Kidney epithelial cell (primary cell): ENCODE measurements around the gene LPIN1. TPM values are rescaled to one million over a fixed set of nuclear protein-coding genes. Genes with fewer than 3 reads are reported as not detected.
"Not testable (repeated sequence)": the region's sequence is repeated elsewhere in the genome, so short reads cannot be mapped to it uniquely, and the experiment has no call there.

ENCODE experiments used
- DNase-seq: peaks from one replicate; pipeline ENCODE4 v3.0.0-alpha.2; 2010; ENCODE audit warnings: low read depth
- H3K27me3 ChIP-seq: 2 replicates; pipeline ENCODE4 v1.6.0; 2011; ENCODE audit warnings: low read length; ENCODE audit not compliant: control insufficient read depth, insufficient read depth
- H3K36me3 ChIP-seq: 2 replicates; pipeline ENCODE4 v1.5.1; 2011; ENCODE audit warnings: low read length; ENCODE audit not compliant: control insufficient read depth, insufficient read depth
- H3K4me3 ChIP-seq: 2 replicates; pipeline ENCODE4 v1.5.1; 2011; ENCODE audit warnings: low read depth, mild to moderate bottlenecking, control low read depth, low read length
- total RNA-seq: library from RNA; depleted of rRNA; stranded (reverse); fragments of >200 nt; gene quantifications from 2 replicates; pipeline ENCODE4 v1.2.3, GENCODE V29; 2015
- TF ChIP-seq, protein P1 (sequence below): IDR thresholded peaks from 2 replicates; pipeline ENCODE4 v1.5.1; 2011; ENCODE audit warnings: mild to moderate bottlenecking, moderate library complexity, low read length, control low read depth, inconsistent platforms; ENCODE audit not compliant: insufficient read depth, poor library complexity, severe bottlenecking

The LPIN1 gene
- total RNA-seq, 1 donor from 2014 or later: 23.6 TPM

DNA sequence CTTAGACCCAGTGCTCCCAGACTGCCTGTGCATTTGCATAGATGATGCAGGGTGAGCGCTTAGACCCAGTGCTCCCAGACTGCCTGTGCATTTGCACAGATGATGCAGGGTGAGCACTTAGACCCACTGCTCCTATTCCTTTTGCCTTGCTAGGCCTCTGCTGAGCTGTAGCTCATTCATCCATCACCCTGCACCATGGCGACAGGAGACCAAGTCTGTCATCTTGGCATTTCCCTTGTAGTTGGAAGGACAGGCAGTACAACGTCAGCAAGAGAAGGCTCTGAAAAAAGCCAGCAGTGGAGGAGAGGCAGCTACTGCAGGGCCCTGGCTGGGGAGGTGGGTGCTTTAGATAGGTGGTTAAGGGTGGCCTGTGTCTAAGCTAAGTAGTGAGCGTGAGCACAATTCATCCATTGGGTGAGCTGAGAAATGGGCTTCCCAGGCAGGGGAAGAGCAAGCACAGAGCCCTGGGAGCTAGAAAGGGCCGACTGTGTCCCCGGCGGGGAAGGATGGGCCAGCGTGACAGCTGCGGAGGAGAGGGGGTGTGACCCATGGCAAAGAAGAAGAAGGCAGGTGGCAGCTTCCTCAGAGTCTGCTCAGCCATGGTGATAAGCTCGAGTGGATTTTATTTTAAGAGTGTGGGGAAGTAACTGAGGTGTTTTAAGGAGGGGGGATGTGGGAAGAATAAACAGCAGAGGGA lies 108.8 kb downstream of the LPIN1 start:
- H3K27me3 ChIP-seq: peaks cover 6% of the 10 kb centered on the region
- no peak for DNase-seq
- H3K4me3 ChIP-seq: no peak overlapping the region
- TF ChIP-seq, protein P1, sequence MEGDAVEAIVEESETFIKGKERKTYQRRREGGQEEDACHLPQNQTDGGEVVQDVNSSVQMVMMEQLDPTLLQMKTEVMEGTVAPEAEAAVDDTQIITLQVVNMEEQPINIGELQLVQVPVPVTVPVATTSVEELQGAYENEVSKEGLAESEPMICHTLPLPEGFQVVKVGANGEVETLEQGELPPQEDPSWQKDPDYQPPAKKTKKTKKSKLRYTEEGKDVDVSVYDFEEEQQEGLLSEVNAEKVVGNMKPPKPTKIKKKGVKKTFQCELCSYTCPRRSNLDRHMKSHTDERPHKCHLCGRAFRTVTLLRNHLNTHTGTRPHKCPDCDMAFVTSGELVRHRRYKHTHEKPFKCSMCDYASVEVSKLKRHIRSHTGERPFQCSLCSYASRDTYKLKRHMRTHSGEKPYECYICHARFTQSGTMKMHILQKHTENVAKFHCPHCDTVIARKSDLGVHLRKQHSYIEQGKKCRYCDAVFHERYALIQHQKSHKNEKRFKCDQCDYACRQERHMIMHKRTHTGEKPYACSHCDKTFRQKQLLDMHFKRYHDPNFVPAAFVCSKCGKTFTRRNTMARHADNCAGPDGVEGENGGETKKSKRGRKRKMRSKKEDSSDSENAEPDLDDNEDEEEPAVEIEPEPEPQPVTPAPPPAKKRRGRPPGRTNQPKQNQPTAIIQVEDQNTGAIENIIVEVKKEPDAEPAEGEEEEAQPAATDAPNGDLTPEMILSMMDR: no peak
- no peaks in the 10 kb centered on the region for H3K36me3 ChIP-seq

DNA sequence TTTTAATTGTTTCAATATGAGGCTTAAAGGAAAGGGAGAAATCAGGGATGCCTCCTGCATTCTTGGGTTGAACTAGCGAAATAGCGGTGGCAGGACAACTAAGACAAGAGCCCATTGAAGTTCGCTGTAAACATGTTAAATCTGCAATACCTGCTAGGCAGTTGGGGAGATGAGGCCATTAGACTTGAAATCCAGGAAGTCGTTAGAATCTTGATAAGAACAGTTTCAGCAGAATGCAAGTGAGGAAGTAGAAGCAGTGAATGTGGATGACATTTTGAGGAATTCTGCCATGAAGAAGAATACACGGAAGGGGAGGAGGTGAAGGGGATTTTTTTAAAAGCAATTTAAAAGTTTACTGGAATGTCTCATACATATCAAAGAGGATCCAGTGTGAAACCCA lies 109.7 kb downstream of the LPIN1 start:
- TF ChIP-seq, protein P1: no peak
- DNase-seq: no peak
- no peak overlapping the region for H3K4me3 ChIP-seq
- H3K27me3 ChIP-seq: peaks cover 6% of the 10 kb centered on the region
- H3K36me3 ChIP-seq: no peaks in the 10 kb centered on the region

DNA sequence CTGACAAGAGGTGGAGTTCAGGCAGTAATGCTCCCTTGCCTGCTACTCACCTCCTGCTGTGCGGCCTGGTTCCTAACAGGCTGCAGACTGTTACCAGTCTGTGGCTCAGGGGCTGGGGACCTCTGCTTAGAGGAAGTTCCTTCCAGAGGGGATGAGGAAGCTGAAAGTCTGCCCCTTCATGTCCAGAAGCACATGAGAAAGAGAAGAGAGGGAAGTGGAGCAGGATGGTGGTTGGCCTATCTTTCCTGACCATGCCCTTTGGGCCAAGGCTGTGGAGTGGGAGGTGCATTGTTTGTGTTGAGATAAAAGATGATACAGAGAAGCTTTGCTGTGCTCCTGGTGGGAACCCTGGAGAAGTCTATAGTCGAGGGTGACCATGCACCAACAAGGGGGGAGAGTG lies 112.5 kb downstream of the LPIN1 start:
- Histone ChIP-seq H3K27me3 (peaks cover 8% of the 10 kb centered on the region), H3K4me3 (no peak overlapping the region), H3K36me3 (no peaks in the 10 kb centered on the region)
- TF ChIP-seq, protein P1: no peak
- DNase-seq: no peak

DNA sequence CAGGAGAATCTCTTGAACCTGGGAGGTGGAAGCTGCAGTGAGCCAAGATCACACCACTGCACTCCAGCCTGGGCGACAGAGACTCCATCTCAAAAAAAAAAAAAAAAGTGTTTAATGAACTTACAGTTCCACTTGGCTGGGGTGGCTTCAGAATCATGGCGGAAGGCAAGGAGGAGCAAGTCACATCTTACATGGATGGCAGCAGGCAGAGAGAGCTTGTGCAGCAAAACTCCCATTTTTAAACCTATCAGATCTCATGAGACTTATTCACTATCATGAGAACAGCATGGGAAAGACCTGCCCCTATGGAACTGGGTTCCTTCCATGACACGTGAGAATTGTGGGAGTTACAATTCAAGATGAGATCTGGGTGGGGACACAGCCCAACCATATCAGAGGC lies 113.5 kb downstream of the LPIN1 start:
- not testable (repeated sequence) for H3K27me3 ChIP-seq, H3K4me3 ChIP-seq, DNase-seq

DNA sequence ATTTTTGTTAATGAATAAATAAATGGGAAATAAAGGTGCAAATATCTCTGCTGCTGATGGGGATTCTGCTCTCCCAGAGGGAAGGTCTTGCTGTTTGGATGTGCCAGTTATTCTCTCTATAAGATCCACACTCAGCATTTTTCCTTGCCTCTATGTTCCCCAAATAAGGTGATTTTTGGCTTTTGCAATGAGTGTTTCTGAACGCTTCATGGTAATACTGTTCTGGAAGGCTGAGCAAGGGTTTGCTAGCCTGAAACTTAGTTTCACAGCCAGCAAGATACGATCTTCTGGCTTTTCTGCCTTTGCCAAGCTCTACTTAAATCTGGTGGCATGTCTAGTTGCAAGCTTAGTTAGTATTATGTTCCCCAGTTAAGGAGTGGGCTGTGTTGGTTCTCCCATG lies 114.6 kb downstream of the LPIN1 start:
- H3K4me3 ChIP-seq: no peak overlapping the region
- DNase-seq: no peak
- TF ChIP-seq, protein P1: no peak
- H3K27me3 ChIP-seq: peaks cover 5% of the 10 kb centered on the region
- H3K36me3 ChIP-seq: no peaks in the 10 kb centered on the region

More for the DNA sequence above, 113.5 kb downstream of the LPIN1 start:
- not testable (repeated sequence) for H3K36me3 ChIP-seq

DNA sequence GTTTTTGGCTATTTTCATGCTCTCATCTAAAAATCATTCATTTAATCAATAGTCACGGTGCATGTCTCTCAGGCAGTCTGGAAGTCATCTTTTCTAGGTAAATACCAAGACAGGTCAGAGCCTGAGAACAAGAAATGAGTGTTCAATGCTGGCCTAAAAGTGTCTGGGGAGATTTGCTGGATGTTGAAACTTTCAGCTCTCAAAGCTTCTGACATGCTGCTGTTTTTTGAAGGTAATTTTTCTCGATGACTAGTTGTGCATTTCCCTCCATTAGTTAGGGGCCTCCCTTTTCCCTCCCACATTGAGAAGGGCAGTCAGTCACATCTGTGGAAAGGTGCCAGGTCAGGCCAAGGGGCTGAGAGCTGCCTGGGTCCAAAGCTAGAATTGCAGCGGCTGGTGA lies 115.6 kb downstream of the LPIN1 start:
- TF ChIP-seq, protein P1: no peak
- H3K4me3 ChIP-seq: no peak overlapping the region
- no peaks in the 10 kb centered on the region for H3K36me3 ChIP-seq
- no peak for DNase-seq
- peaks cover 5% of the 10 kb centered on the region for H3K27me3 ChIP-seq
